22Rv1 (cell line): ENCODE results near the gene DDX41.

Experiments used
- CTCF ChIP-seq: fragments of 450-650 bp; IDR thresholded peaks from 2 replicates; pipeline ENCODE4 v1.5.1; 2017; ENCODE audit warnings: mild to moderate bottlenecking
- ZFX ChIP-seq: fragments of 450-650 bp; IDR thresholded peaks from 2 replicates; pipeline ENCODE4 v1.6.1; 2017; ENCODE audit warnings: antibody characterized with exemption, borderline replicate concordance

GRCh38 chr5:177542816-177543465, 26.2 kb upstream of the DDX41 start:
- TF ChIP-seq CTCF, result no peak
- TF ChIP-seq ZFX, result no peak
